Cardiac fibroblast (primary cell): ENCODE measurements around the gene SLC25A45.

Experiments
- DNase-seq, 2 donors: peaks; one replicate each; pipeline versions ENCODE4 v3.0.0 to v3.0.0-alpha.2; 2010; ENCODE audit warnings: low read depth in 2 of 2
- H3K4me3 ChIP-seq, 2 donors: replicated peaks in 1 of 2; 1 replicate in 1 of 2; 2 replicates in 1 of 2; pipeline ENCODE4 v1.5.1; 2011; ENCODE audit warnings: low read depth in 2 of 2, low read length in 2 of 2, mild to moderate bottlenecking in 2 of 2, moderate library complexity in 1 of 2
- CTCF ChIP-seq: IDR thresholded peaks from one replicate; pipeline ENCODE4 v1.5.1; 2011; ENCODE audit warnings: low read depth, mild to moderate bottlenecking, low read length, inconsistent platforms

Gene SLC25A45

GRCh38 chr11:65395961-65396530 lies 13.6 kb upstream of the SLC25A45 start:
- DNase-seq, result no peak
- no peak overlapping the region for H3K4me3 ChIP-seq
- TF ChIP-seq CTCF, result no peak

GRCh38 chr11:65394125-65394536 lies 11.7 kb upstream of the SLC25A45 start:
- no peak overlapping the region for H3K4me3 ChIP-seq
- TF ChIP-seq CTCF, result no peak
- DNase-seq, result no peak

GRCh38 chr11:65393513-65394079 lies 11.2 kb upstream of the SLC25A45 start:
- no peak overlapping the region for H3K4me3 ChIP-seq
- no peak for TF ChIP-seq CTCF
- no peak for DNase-seq

- TF ChIP-seq CTCF, result no peak
- H3K4me3 ChIP-seq, result no peak overlapping the region
- DNase-seq, result no peak
Measured at GRCh38 chr11:65392899-65393298, 10.5 kb upstream of the SLC25A45 start.

- no peak for TF ChIP-seq CTCF
- no peak overlapping the region for H3K4me3 ChIP-seq
- DNase-seq, result no peak
Measured at GRCh38 chr11:65392186-65392829, 9.9 kb upstream of the SLC25A45 start.

GRCh38 chr11:65390996-65391395 lies 8.6 kb upstream of the SLC25A45 start:
- peak overlapping the region; percentile 15 to 18 for H3K4me3 ChIP-seq
- peak; percentile 39 to 42 for DNase-seq
- TF ChIP-seq CTCF, result peak; percentile 9
